PC-9 (cell line): Measurements from ENCODE around the gene VPS9D1.
"Not testable (repeated sequence)": the region's sequence is repeated elsewhere in the genome, so short reads cannot be mapped to it uniquely, and the experiment has no call there.

ENCODE experiments used
- CTCF ChIP-seq: fragments of 200-600 bp; sonication (generic); conservative IDR thresholded peaks from 2 replicates; pipeline ENCODE4 v1.6.1; 2017; ENCODE audit warnings: mixed run types, antibody characterized with exemption, mild to moderate bottlenecking, moderate library complexity
- EZH2 ChIP-seq: fragments of 200-600 bp; sonication (generic); IDR thresholded peaks from 2 replicates; pipeline ENCODE4 v1.8.0; 2017; ENCODE audit warnings: antibody characterized with exemption, low read depth

GRCh38 chr16:89671565-89671964 is 49.1 kb downstream of the VPS9D1 start:
- TF ChIP-seq CTCF, EZH2: not testable (repeated sequence)
